ENCODE measurements around the gene CDH23. TPM values are rescaled to one million over a fixed set of nuclear protein-coding genes. Genes with fewer than 3 reads are reported as not detected.

The CDH23 gene
- polyA plus RNA-seq, 1 donor from 2014 or later, result 6.6 TPM

GRCh38 chr10:71618598-71618997, 221.9 kb downstream of the CDH23 start (continued):
- no peak for TF ChIP-seq POLR2AphosphoS5 (IDR thresholded peaks at IDR 0.05)

GRCh38 chr10:71620642-71621041, 223.9 kb downstream of the CDH23 start:
- H3K79me2 ChIP-seq (replicated peaks; ENCODE audit: insufficient read depth, low read length), result no peaks in the 10 kb centered on the region
- no peaks in the 10 kb centered on the region for H3K27me3 ChIP-seq (ENCODE audit: insufficient read depth, low read depth, low read length)
- H4K20me1 ChIP-seq (ENCODE audit: insufficient read depth), result no peaks in the 10 kb centered on the region
- no peaks in the 10 kb centered on the region for H3K9me3 ChIP-seq (ENCODE audit: low read length)
- no peak overlapping the region for H3K4me3 ChIP-seq (ENCODE audit: low read length)
- no peaks in the 10 kb centered on the region for H3K9me2 ChIP-seq (ENCODE audit: insufficient read depth, low read length)
- H3K4me2 ChIP-seq (ENCODE audit: low read length), result no peak overlapping the region
- no peak overlapping the region for H2AFZ ChIP-seq (ENCODE audit: low read depth, low read length)
- H3K9ac ChIP-seq (ENCODE audit: low read length), result no peak overlapping the region
- H3K27ac ChIP-seq (ENCODE audit: low read length), result no peak overlapping the region
- H3K36me3 ChIP-seq (ENCODE audit: insufficient read depth, low read length), result no peaks in the 10 kb centered on the region
- peaks cover 3% of the 10 kb centered on the region for H3F3A ChIP-seq (ENCODE audit: insufficient read depth, low read length, poor library complexity, severe bottlenecking)
- no peak for TF ChIP-seq MXI1 (conservative IDR thresholded peaks at IDR 0.05; ENCODE audit: poor library complexity, severe bottlenecking)
- no peak for TF ChIP-seq SMC3 (conservative IDR thresholded peaks at IDR 0.05; ENCODE audit: poor library complexity)
- TF ChIP-seq EP300 (conservative IDR thresholded peaks at IDR 0.05; ENCODE audit: poor library complexity, severe bottlenecking), result no peak
- no peak for TF ChIP-seq TAF1 (IDR thresholded peaks at IDR 0.05; ENCODE audit: low read depth)
- TF ChIP-seq CTCF (IDR thresholded peaks at IDR 0.05; ENCODE audit: poor library complexity, severe bottlenecking), result no peak

- Histone ChIP-seq H3K4me2 (ENCODE audit: low read length) (peak overlapping the region; percentile 19), H3F3A (ENCODE audit: insufficient read depth, low read length, poor library complexity, severe bottlenecking) (peaks cover 3% of the 10 kb centered on the region), H4K20me1 (ENCODE audit: insufficient read depth) (no peaks in the 10 kb centered on the region), H3K27me3 (ENCODE audit: insufficient read depth, low read depth, low read length) (no peaks in the 10 kb centered on the region), H3K27ac (ENCODE audit: low read length) (peak overlapping the region; percentile 28), H3K4me3 (ENCODE audit: low read length) (peak overlapping the region; percentile 37), H3K79me2 (replicated peaks; ENCODE audit: insufficient read depth, low read length) (no peaks in the 10 kb centered on the region), H3K9me2 (ENCODE audit: insufficient read depth, low read length) (no peaks in the 10 kb centered on the region), H3K9me3 (ENCODE audit: low read length) (no peaks in the 10 kb centered on the region), H3K9ac (ENCODE audit: low read length) (peak overlapping the region; percentile 20), H2AFZ (ENCODE audit: low read depth, low read length) (no peak overlapping the region), H3K36me3 (ENCODE audit: insufficient read depth, low read length) (no peaks in the 10 kb centered on the region)
- TF ChIP-seq CTCF (IDR thresholded peaks at IDR 0.05; ENCODE audit: poor library complexity, severe bottlenecking) (peak; percentile 46), EZH2 (IDR thresholded peaks at IDR 0.05; ENCODE audit: borderline replicate concordance, insufficient read depth, low read length, poor library complexity, severe bottlenecking) (no peak), RAD21 (conservative IDR thresholded peaks at IDR 0.05) (peak; percentile 25), REST (IDR thresholded peaks at IDR 0.05; ENCODE audit: borderline replicate concordance) (no peak)
Measured at GRCh38 chr10:71621231-71622153, 224.8 kb downstream of the CDH23 start.

Data from neural cell (in vitro differentiated cells).